Measurements from ENCODE around the gene TRERF1. TPM values are rescaled to one million over a fixed set of nuclear protein-coding genes. Genes with fewer than 3 reads are reported as not detected.

Gene TRERF1
- total and polyA plus RNA-seq, 3 donors from 2014 or later, result 13.7 to 49.1 (median 40.4) TPM

DNA sequence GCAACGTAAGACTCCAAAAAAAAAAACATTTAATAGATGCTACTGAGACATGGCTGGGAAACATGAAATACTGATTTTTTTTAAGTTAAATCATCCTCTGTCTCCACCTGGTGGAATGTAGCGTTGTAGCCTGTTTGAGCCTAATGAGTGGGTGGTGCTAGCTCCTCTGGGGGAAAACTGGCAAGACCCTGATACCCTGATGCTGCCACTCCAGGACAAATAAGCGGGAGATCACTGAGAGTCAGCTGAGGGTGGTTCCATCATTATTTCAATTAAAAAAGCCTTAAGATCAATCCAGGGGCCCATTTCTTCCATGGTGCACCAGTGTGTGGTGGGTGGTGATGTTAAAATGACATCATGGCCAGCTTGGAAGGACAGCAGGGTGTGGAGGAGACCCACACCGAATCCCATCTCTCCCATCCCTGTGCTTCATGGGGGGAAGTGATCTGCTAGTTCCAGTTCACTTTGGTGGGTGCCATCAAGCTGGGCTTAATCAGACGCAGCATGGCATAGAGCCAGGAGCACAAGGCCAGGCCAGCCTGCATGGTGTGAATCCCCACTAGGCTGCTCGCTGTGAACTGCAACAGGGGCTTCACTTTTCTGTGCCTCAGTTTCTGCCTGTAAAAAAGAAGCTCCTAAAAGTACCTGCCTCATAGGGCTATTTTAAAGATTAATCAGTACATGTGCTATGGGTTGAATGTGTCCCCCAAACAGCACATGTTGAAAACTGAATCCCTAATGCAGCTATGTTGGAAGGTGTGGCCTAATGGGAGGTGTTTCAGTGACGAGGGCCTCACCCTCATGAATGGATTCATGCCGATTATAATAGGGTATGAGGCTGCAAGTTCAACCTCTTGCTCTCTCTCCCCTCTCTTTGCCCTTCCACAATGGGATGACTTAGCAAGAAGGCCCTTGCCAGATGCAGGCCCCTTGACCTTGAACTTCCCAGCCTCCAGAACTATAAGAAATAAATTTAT lies 221.1 kb downstream of the TRERF1 start:
- H3K4me3 ChIP-seq, result no peak overlapping the region
- H3K9me3 ChIP-seq, result no peaks in the 10 kb centered on the region
- no peak overlapping the region for H3K27ac ChIP-seq
- no peaks in the 10 kb centered on the region for H3K27me3 ChIP-seq
- WGBS, 2 donors, result 67 to 74% methylated on average over 8 of the region's 8 CpGs
- intact Hi-C loops (cut with DNase I; ENCODE audit: low total_unique reads), result no loop called here
- H3K36me3 ChIP-seq (ENCODE audit: low read depth, missing control alignments), result no peaks in the 10 kb centered on the region
- no peaks in the 10 kb centered on the region for H3K4me1 ChIP-seq
- TF ChIP-seq POLR2A (IDR thresholded peaks at IDR 0.05), result no peak
- TF ChIP-seq, protein P1, sequence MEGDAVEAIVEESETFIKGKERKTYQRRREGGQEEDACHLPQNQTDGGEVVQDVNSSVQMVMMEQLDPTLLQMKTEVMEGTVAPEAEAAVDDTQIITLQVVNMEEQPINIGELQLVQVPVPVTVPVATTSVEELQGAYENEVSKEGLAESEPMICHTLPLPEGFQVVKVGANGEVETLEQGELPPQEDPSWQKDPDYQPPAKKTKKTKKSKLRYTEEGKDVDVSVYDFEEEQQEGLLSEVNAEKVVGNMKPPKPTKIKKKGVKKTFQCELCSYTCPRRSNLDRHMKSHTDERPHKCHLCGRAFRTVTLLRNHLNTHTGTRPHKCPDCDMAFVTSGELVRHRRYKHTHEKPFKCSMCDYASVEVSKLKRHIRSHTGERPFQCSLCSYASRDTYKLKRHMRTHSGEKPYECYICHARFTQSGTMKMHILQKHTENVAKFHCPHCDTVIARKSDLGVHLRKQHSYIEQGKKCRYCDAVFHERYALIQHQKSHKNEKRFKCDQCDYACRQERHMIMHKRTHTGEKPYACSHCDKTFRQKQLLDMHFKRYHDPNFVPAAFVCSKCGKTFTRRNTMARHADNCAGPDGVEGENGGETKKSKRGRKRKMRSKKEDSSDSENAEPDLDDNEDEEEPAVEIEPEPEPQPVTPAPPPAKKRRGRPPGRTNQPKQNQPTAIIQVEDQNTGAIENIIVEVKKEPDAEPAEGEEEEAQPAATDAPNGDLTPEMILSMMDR (IDR thresholded peaks at IDR 0.05), result no peak
- DNase-seq, result no peak

DNA sequence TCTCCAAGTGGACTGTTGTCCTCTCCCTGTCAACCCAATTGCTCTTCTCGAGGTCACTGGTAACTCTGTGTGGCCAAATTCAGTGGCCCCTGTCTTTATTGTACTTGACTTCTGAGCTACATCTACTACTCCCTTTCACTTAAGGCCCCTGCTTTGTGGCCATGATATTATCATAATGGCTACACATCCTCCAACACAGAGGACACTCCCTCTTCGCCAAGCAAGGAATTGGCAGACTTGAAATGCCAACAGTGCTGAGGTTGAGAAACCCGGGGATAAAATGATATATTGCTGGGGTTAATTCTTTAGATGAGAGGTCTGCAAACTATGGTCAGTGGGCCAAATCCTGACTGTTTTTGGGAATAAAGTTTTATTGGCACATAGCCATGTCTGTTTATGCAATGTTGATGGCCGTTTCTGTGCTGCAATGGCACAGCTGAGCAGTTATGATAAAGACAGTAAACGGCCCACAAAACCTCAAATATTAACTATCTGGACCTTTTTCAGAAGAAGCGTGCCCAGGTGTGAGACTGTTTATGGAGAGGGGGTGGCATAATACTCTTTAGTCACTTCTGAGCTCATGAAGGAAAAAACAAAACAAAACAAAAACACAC lies 222.1 kb downstream of the TRERF1 start:
- no peaks in the 10 kb centered on the region for H3K9me3 ChIP-seq
- WGBS, 2 donors, result 73% methylated on average over 6 of the region's 6 CpGs
- H3K36me3 ChIP-seq (ENCODE audit: low read depth, missing control alignments), result no peaks in the 10 kb centered on the region
- H3K27ac ChIP-seq, result no peak overlapping the region
- DNase-seq, result no peak
- H3K4me1 ChIP-seq, result no peaks in the 10 kb centered on the region
- no peak overlapping the region for H3K4me3 ChIP-seq
- no peaks in the 10 kb centered on the region for H3K27me3 ChIP-seq
- no peak for TF ChIP-seq POLR2A (IDR thresholded peaks at IDR 0.05)
- TF ChIP-seq, protein P1 (IDR thresholded peaks at IDR 0.05), result no peak
- intact Hi-C loops (cut with DNase I; ENCODE audit: low total_unique reads), result no loop called here

DNA sequence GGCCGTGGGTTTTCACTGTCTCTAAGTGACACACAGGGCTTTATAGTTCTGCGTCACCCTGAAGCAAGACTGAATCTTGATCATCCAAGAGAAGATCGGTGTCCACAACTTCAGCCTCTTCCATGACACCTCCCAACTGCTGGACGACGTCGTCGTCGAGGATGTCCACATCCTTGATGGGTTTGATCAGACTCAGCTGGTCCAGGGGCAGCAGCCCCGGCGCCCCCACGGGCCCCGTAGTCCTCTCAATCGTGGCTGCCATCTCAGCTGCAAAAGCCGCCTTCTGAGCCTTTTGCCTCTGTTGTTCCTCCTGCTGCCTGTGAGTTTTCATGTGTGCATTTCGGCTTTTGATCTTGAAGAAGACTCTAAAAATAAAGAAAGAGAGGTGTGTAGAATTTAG lies 223.4 kb downstream of the TRERF1 start:
- intact Hi-C loops (cut with DNase I; ENCODE audit: low total_unique reads), result no loop called here
- WGBS, 2 donors, result 88 to 94% methylated on average over 14 to 15 of the region's 15 CpGs
- no peaks in the 10 kb centered on the region for H3K27me3 ChIP-seq
- no peak for TF ChIP-seq POLR2A (IDR thresholded peaks at IDR 0.05)
- TF ChIP-seq, protein P1 (IDR thresholded peaks at IDR 0.05), result no peak
- no peak overlapping the region for H3K4me3 ChIP-seq
- no peaks in the 10 kb centered on the region for H3K9me3 ChIP-seq
- no peaks in the 10 kb centered on the region for H3K4me1 ChIP-seq
- no peak for DNase-seq
- no peak overlapping the region for H3K27ac ChIP-seq
- no peaks in the 10 kb centered on the region for H3K36me3 ChIP-seq (ENCODE audit: low read depth, missing control alignments)

DNA sequence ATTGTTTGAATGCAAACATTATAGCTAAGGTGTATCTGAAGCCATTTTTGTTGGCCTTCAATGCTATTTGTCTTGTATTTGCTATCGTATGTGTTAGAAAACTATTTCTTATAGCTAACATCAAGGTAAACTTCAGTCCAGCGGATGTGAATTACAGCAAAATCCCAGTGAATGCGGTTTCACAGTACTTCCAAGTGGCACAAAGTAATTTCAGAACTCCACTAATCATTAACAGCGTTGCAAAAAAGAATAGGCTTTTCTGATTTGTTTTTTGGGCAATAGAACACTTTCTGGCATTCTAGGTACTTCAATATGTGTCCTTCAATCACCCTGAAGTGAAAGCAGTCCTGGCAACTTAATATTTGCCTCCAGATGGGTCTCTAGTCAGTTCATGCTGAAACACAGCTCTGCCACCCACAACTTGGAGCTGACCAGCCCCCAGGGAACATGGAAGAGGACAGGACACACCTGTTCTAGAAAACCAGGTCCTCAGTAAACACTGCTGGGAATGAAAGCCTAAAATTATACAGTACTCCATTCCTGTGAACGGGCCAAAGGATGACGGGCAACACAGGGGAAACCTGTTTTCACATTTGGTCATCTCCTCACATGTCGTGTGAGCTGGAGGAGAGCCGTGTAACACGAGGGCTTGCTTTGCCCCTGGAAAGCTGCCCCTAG lies 224.4 kb downstream of the TRERF1 start:
- TF ChIP-seq POLR2A (IDR thresholded peaks at IDR 0.05), result no peak
- TF ChIP-seq, protein P1 (IDR thresholded peaks at IDR 0.05), result no peak
- intact Hi-C loops (cut with DNase I; ENCODE audit: low total_unique reads), result no loop called here
- no peak for DNase-seq
- no peaks in the 10 kb centered on the region for H3K9me3 ChIP-seq
- WGBS, 2 donors, result 80 to 85% methylated on average over 9 of the region's 9 CpGs
- H3K27ac ChIP-seq, result no peak overlapping the region
- no peaks in the 10 kb centered on the region for H3K27me3 ChIP-seq
- H3K4me1 ChIP-seq, result no peaks in the 10 kb centered on the region
- H3K36me3 ChIP-seq (ENCODE audit: low read depth, missing control alignments), result no peaks in the 10 kb centered on the region
- H3K4me3 ChIP-seq, result no peak overlapping the region

Data from testis (tissue), 3 donors.